HepG2 (cell line): ENCODE data around the gene TEDC1. TPM values are rescaled to one million over a fixed set of nuclear protein-coding genes. Genes with fewer than 3 reads are reported as not detected.

Source experiments
- BCL6 ChIP-seq: IDR thresholded peaks from 2 replicates; pipeline ENCODE4 v1.6.1; 2016; ENCODE audit warnings: missing genetic modification reagents, missing compliant biosample characterization
- BRD4 ChIP-seq: sonication (generic); formaldehyde crosslinking; IDR thresholded peaks from 2 replicates; pipeline ENCODE4 v1.4.0; 2020; ENCODE audit warnings: missing genetic modification reagents
- DPF2 ChIP-seq: sonication (generic); formaldehyde crosslinking; IDR thresholded peaks from 2 replicates; pipeline ENCODE4 v1.4.0; 2020; ENCODE audit warnings: mild to moderate bottlenecking, low read depth, missing genetic modification reagents, borderline replicate concordance
- DR1 ChIP-seq: sonication (generic); formaldehyde crosslinking; IDR thresholded peaks from 2 replicates; pipeline ENCODE4 v1.8.0; 2021; ENCODE audit warnings: mild to moderate bottlenecking, missing genetic modification reagents, inconsistent platforms
- ELF3 ChIP-seq: IDR thresholded peaks from 2 replicates; pipeline ENCODE4 v1.6.1; 2016; ENCODE audit warnings: missing genetic modification reagents, missing compliant biosample characterization
- FLYWCH1 ChIP-seq: sonication (generic); formaldehyde crosslinking; IDR thresholded peaks from 2 replicates; pipeline ENCODE4 v1.8.1; 2023; ENCODE audit warnings: mild to moderate bottlenecking, missing genetic modification reagents
- FOSL1 ChIP-seq: sonication (generic); formaldehyde crosslinking; IDR thresholded peaks from 2 replicates; pipeline ENCODE4 v1.9.0; 2021; ENCODE audit warnings: missing genetic modification reagents, borderline replicate concordance
- FOXK1 ChIP-seq: sonication (generic); formaldehyde crosslinking; IDR thresholded peaks from 2 replicates; pipeline ENCODE4 v1.4.0; 2020; ENCODE audit warnings: low read depth, missing genetic modification reagents, borderline replicate concordance
- GPN1 ChIP-seq: sonication (generic); formaldehyde crosslinking; IDR thresholded peaks from 2 replicates; pipeline ENCODE4 v1.5.1; 2020; ENCODE audit warnings: missing genetic modification reagents, borderline replicate concordance
- HMG20B ChIP-seq: conservative IDR thresholded peaks from 2 replicates; pipeline ENCODE4 v1.6.1; 2016; ENCODE audit warnings: missing genetic modification reagents, missing compliant biosample characterization
- HNRNPL ChIP-seq: fragments of 200-400 bp; formaldehyde crosslinking; IDR thresholded peaks from 2 replicates; pipeline ENCODE4 v1.6.1; 2017; ENCODE audit warnings: mild to moderate bottlenecking, low read depth, low read length
- LBX2 ChIP-seq: sonication (generic); formaldehyde crosslinking; IDR thresholded peaks from 2 replicates; pipeline ENCODE4 v1.5.0; 2020; ENCODE audit warnings: missing genetic modification reagents, mild to moderate bottlenecking, borderline replicate concordance
- NR2F6 ChIP-seq, 2 experiments: IDR thresholded peaks; 2 replicates each; pipeline ENCODE4 v1.6.1; 2016; ENCODE audit warnings: antibody characterized with exemption in 1 of 2, mild to moderate bottlenecking in 1 of 2
- ONECUT2 ChIP-seq: sonication (generic); formaldehyde crosslinking; IDR thresholded peaks from 2 replicates; pipeline ENCODE4 v1.4.0; 2020; ENCODE audit warnings: missing genetic modification reagents
- PBX2 ChIP-seq: IDR thresholded peaks from 2 replicates; pipeline ENCODE4 v1.6.1; 2016; ENCODE audit warnings: control low read depth
- SPEN ChIP-seq: sonication (generic); formaldehyde crosslinking; IDR thresholded peaks from 2 replicates; pipeline ENCODE4 v1.5.1; 2020; ENCODE audit warnings: low read depth, mild to moderate bottlenecking, missing genetic modification reagents
- SRSF4 ChIP-seq: fragments of 200-400 bp; formaldehyde crosslinking; IDR thresholded peaks from one replicate; pipeline ENCODE4 v1.6.1; 2018; ENCODE audit warnings: mild to moderate bottlenecking, low read depth, low read length, moderate library complexity; ENCODE audit not compliant: poor library complexity, severe bottlenecking
- STAT5B ChIP-seq: sonication (generic); formaldehyde crosslinking; IDR thresholded peaks from 2 replicates; pipeline ENCODE4 v1.4.0; 2020; ENCODE audit warnings: missing genetic modification reagents
- TAF1 ChIP-seq: sonication (generic); formaldehyde crosslinking; IDR thresholded peaks from 2 replicates; pipeline ENCODE4 v1.4.0; 2020; ENCODE audit warnings: missing genetic modification reagents
- THAP9 ChIP-seq: sonication (generic); formaldehyde crosslinking; IDR thresholded peaks from 2 replicates; pipeline ENCODE4; 2020; ENCODE audit warnings: missing genetic modification reagents, mild to moderate bottlenecking, borderline replicate concordance
- TRIM24 ChIP-seq: sonication (generic); formaldehyde crosslinking; IDR thresholded peaks from 2 replicates; pipeline ENCODE4 v1.8.0; 2022; ENCODE audit warnings: mild to moderate bottlenecking, missing genetic modification reagents
- TSC22D2 ChIP-seq: sonication (generic); formaldehyde crosslinking; IDR thresholded peaks from 2 replicates; pipeline ENCODE4 v1.5.1; 2020; ENCODE audit warnings: missing genetic modification reagents, mild to moderate bottlenecking, borderline replicate concordance
- ZFAT ChIP-seq: sonication (generic); formaldehyde crosslinking; conservative IDR thresholded peaks from 2 replicates; pipeline ENCODE4 v1.8.1; 2023; ENCODE audit warnings: missing genetic modification reagents, inconsistent platforms
- ZNF207 ChIP-seq: fragments of 450-650 bp; IDR thresholded peaks from 2 replicates; pipeline ENCODE4 v1.6.1; 2016; ENCODE audit warnings: antibody characterized with exemption, borderline replicate concordance
- ZNF264 ChIP-seq: sonication (generic); formaldehyde crosslinking; IDR thresholded peaks from 2 replicates; pipeline ENCODE4 v1.4.0; 2020; ENCODE audit warnings: missing genetic modification reagents
- ZNF367 ChIP-seq: sonication (generic); formaldehyde crosslinking; IDR thresholded peaks from 2 replicates; pipeline ENCODE4 v1.4.0; 2020; ENCODE audit warnings: missing genetic modification reagents, borderline replicate concordance
- ZNF501 ChIP-seq: sonication (generic); formaldehyde crosslinking; IDR thresholded peaks from 2 replicates; pipeline ENCODE4 v1.5.1; 2020; ENCODE audit warnings: mild to moderate bottlenecking, moderate library complexity, missing genetic modification reagents
- ZZZ3 ChIP-seq: sonication (generic); formaldehyde crosslinking; IDR thresholded peaks from 2 replicates; pipeline ENCODE4 v1.4.0; 2020; ENCODE audit warnings: missing genetic modification reagents, mild to moderate bottlenecking, borderline replicate concordance
- polyA plus RNA-seq, 8 experiments: library from polyadenylated mRNA; depleted of rRNA in 3 of 8; stranded (reverse) in 7 of 8; unstranded in 1 of 8; fragments of >200 nt; fragmentation: Illumina TruSeq in 4 of 8; extraction: Trizol in 4 of 8; gene quantifications; 2 replicates each; pipeline versions ENCODE4 v1.2.1 to v1.2.3, GENCODE V29; 2011 to 2016; ENCODE audit warnings: low read depth in 4 of 8, missing spikeins in 1 of 8, mixed read lengths in 1 of 8; ENCODE audit not compliant: insufficient read depth in 1 of 8
- total RNA-seq, 5 experiments: library from RNA; depleted of rRNA; stranded (reverse); fragments of >200 nt; fragmentation: Illumina TruSeq; extraction: Trizol; gene quantifications; 2 replicates each; pipeline ENCODE4 v1.2.3, GENCODE V29; 2016; ENCODE audit warnings: low read depth in 1 of 5

Gene TEDC1
- total and polyA plus RNA-seq, 2 of the 13 experiments (the other 11 are each of a cell fraction or from before 2014, with no cell fraction given): 5.7 to 27.4 TPM

- TF ChIP-seq ZNF264 (CRISPR knock-in tag) (no peak), FLYWCH1 (CRISPR knock-in tag) (no peak), PBX2 (CRISPR knock-in tag) (no peak), ZZZ3 (no peak), HNRNPL (0 out of 2 replicates have a peak, but pooled peaks have one; percentile 53), THAP9 (peak; percentile 54; the same call in 1 of the 2 replicates), ZNF501 (peak; percentile 13; the same call in 1 of the 2 replicates), ZNF367 (CRISPR knock-in tag) (no peak), FOSL1 (no peak), DPF2 (CRISPR knock-in tag) (no peak), HMG20B (CRISPR knock-in tag) (no peak), BCL6 (CRISPR knock-in tag) (no peak), LBX2 (CRISPR knock-in tag) (no peak), TAF1 (CRISPR knock-in tag) (peak; percentile 39; the same call in 1 of the 2 replicates), SRSF4 (no peak), NR2F6 (IDR thresholded peaks at IDR 0.05) (no peak), NR2F6 (CRISPR knock-in tag; IDR thresholded peaks at IDR 0.05) (peak; percentile 19; the same call in 1 of the 2 replicates), ZNF207 (no peak), ONECUT2 (no peak), TRIM24 (no peak), ZFAT (CRISPR knock-in tag) (no peak), BRD4 (peak; percentile 38; the same call in 1 of the 2 replicates), DR1 (no peak), GPN1 (CRISPR knock-in tag) (no peak), ELF3 (CRISPR knock-in tag) (0 out of 2 replicates have a peak, but pooled peaks have one; percentile 19), TSC22D2 (CRISPR knock-in tag) (0 out of 2 replicates have a peak, but pooled peaks have one; percentile 22), STAT5B (CRISPR knock-in tag) (no peak), FOXK1 (no peak), SPEN (peak; percentile 53; the same call in 1 of the 2 replicates)
Observed at GRCh38 chr14:105489542-105490266, 1.3 kb upstream of the TEDC1 start (continued).
